Superior temporal gyrus (tissue), 1 donor: ENCODE data around the gene SERINC1.

Experiments used
- DNase-seq: peaks from one replicate; pipeline ENCODE4 v3.0.0-alpha.2; 2016; ENCODE audit errors: extremely low spot score

Gene SERINC1

DNA sequence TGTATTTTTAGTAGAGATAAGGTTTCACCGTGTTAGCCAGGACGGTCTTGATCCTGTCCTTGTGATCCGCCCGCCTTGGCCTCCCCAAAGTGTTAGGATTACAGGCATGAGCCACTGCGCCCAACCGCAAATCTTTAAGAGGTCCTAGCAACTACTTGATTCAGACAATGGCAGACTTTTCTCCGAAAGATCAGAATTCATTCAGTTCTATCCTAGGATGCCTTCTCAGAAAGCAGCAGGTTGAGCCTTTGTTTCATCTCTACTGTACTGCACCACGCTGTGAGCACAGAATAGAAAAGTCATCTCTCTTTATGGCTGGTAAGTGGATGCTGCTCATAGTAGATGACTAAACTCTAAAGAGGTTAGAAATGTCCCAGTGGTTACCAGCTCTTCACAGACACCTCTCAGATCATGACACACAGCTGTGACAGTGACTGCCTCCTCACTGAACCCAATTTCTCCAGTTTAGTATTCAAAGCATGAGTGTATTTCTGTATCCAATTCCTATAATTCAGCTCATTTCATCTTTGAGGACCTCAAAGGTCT lies 78.2 kb downstream of the SERINC1 start:
- no peak for DNase-seq
